ENCODE measurements around the gene INA. TPM values are rescaled to one million over a fixed set of nuclear protein-coding genes. Genes with fewer than 3 reads are reported as not detected.
A peak's percentile ranks its signal among the peaks of the same experiment; 100 is the strongest.

INA gene
- total RNA-seq, 1 experiment from 2014 or later = not detected

DNA sequence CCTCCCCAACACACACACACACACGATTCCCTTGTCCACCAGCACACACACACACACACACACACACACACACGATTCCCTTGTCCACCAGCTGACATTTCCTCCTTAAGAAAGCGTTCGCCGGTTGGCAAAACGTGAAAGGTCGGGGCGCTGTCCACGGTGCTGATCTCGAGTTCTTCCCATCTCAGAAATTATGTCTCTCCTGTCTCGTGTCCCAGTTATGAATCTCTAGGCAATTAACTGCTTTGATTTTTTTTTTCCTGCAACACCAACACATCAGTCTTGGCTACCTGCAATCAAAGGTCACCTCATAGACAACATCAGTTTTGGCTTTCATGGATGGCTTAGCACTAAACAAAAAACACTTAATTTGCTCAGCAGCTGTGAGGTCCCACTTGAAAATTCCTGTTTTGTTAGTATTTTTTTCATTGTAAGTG lies 1.9 kb downstream of the INA start:
- Histone ChIP-seq H3K4me2 (ENCODE audit: low read depth, low read length, poor library complexity, severe bottlenecking) (no peak overlapping the region), H3K9me2 (replicated peaks; ENCODE audit: insufficient read depth, low read length) (no peaks in the 10 kb centered on the region), H3K36me3 (ENCODE audit: insufficient read depth, low read length) (no peaks in the 10 kb centered on the region), H3K27ac (ENCODE audit: low read length) (no peak overlapping the region), H3K4me3 (ENCODE audit: low read length) (no peak overlapping the region), H3K4me1 (ENCODE audit: low read length) (no peaks in the 10 kb centered on the region), H3K27me3 (ENCODE audit: low read length) (no peaks in the 10 kb centered on the region), H2AFZ (ENCODE audit: low read length) (no peak overlapping the region), H3K9ac (ENCODE audit: low read length) (no peak overlapping the region), H3K9me3 (ENCODE audit: low read length) (no peaks in the 10 kb centered on the region), H3K79me2 (ENCODE audit: low read length) (no peaks in the 10 kb centered on the region), H4K20me1 (ENCODE audit: insufficient read depth, low read depth, low read length) (no peaks in the 10 kb centered on the region)
- DNase-seq = peak; percentile 46

- Histone ChIP-seq H3K36me3 (ENCODE audit: insufficient read depth, low read length) (no peaks in the 10 kb centered on the region), H3K4me1 (ENCODE audit: low read length) (no peaks in the 10 kb centered on the region), H3K4me3 (ENCODE audit: low read length) (no peak overlapping the region), H2AFZ (ENCODE audit: low read length) (no peak overlapping the region), H3K4me2 (ENCODE audit: low read depth, low read length, poor library complexity, severe bottlenecking) (no peak overlapping the region), H4K20me1 (ENCODE audit: insufficient read depth, low read depth, low read length) (no peaks in the 10 kb centered on the region), H3K9me2 (replicated peaks; ENCODE audit: insufficient read depth, low read length) (no peaks in the 10 kb centered on the region), H3K9me3 (ENCODE audit: low read length) (no peaks in the 10 kb centered on the region), H3K27ac (ENCODE audit: low read length) (no peak overlapping the region), H3K27me3 (ENCODE audit: low read length) (no peaks in the 10 kb centered on the region), H3K79me2 (ENCODE audit: low read length) (no peaks in the 10 kb centered on the region), H3K9ac (ENCODE audit: low read length) (no peak overlapping the region)
- no peak for DNase-seq
These were observed 3.1 kb downstream of the INA start for GRCh38 chr10:103280031-103280430.

DNA sequence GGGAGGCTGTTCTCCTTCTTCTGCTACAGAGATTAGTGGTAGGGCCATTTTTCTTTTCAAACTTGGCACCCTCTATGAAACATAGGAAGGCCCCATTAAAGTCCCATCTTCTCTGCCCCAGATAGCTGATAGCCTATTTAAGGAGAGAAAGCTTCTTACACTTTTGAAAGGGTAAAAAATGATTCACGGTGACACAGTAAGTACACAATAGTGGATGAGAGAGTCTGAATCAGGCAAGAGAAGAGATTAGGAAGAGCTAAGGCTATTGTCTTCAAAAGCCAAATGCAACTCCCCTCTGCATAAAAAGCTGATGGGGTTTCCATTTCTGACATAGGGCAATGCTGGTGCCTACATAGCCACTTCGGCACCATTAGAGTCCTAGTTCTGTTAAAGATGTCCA lies 3.6 kb downstream of the INA start:
- no peaks in the 10 kb centered on the region for H3K27me3 ChIP-seq (ENCODE audit: low read length)
- no peaks in the 10 kb centered on the region for H3K36me3 ChIP-seq (ENCODE audit: insufficient read depth, low read length)
- H3K79me2 ChIP-seq (ENCODE audit: low read length) = no peaks in the 10 kb centered on the region

GRCh38 chr10:103281753-103282152 lies 4.8 kb downstream of the INA start:
- no peaks in the 10 kb centered on the region for H3K9me3 ChIP-seq (ENCODE audit: low read length)
- H3K9me2 ChIP-seq (replicated peaks; ENCODE audit: insufficient read depth, low read length) = no peaks in the 10 kb centered on the region
- no peaks in the 10 kb centered on the region for H3K27me3 ChIP-seq (ENCODE audit: low read length)
- H3K4me3 ChIP-seq (ENCODE audit: low read length) = no peak overlapping the region
- no peak overlapping the region for H3K4me2 ChIP-seq (ENCODE audit: low read depth, low read length, poor library complexity, severe bottlenecking)
- DNase-seq = no peak
- no peak overlapping the region for H2AFZ ChIP-seq (ENCODE audit: low read length)
- no peaks in the 10 kb centered on the region for H3K79me2 ChIP-seq (ENCODE audit: low read length)
- no peaks in the 10 kb centered on the region for H3K36me3 ChIP-seq (ENCODE audit: insufficient read depth, low read length)
- no peak overlapping the region for H3K27ac ChIP-seq (ENCODE audit: low read length)
- H3K4me1 ChIP-seq (ENCODE audit: low read length) = no peaks in the 10 kb centered on the region
- H4K20me1 ChIP-seq (ENCODE audit: insufficient read depth, low read depth, low read length) = no peaks in the 10 kb centered on the region
- H3K9ac ChIP-seq (ENCODE audit: low read length) = no peak overlapping the region

More for the DNA sequence above, 3.6 kb downstream of the INA start:
- Histone ChIP-seq H3K27ac (ENCODE audit: low read length) (no peak overlapping the region), H4K20me1 (ENCODE audit: insufficient read depth, low read depth, low read length) (no peaks in the 10 kb centered on the region), H3K4me3 (ENCODE audit: low read length) (no peak overlapping the region), H3K4me2 (ENCODE audit: low read depth, low read length, poor library complexity, severe bottlenecking) (no peak overlapping the region), H3K9me3 (ENCODE audit: low read length) (no peaks in the 10 kb centered on the region), H2AFZ (ENCODE audit: low read length) (no peak overlapping the region), H3K9ac (ENCODE audit: low read length) (no peak overlapping the region), H3K9me2 (replicated peaks; ENCODE audit: insufficient read depth, low read length) (no peaks in the 10 kb centered on the region), H3K4me1 (ENCODE audit: low read length) (no peaks in the 10 kb centered on the region)
- DNase-seq = no peak

- DNase-seq = no peak
These were observed 6.0 kb downstream of the INA start for GRCh38 chr10:103282961-103283360.

GRCh38 chr10:103284170-103284569 lies 7.2 kb downstream of the INA start:
- no peak overlapping the region for H3K4me2 ChIP-seq (ENCODE audit: low read depth, low read length, poor library complexity, severe bottlenecking)
- H3K9ac ChIP-seq (ENCODE audit: low read length) = no peak overlapping the region
- H3K4me1 ChIP-seq (ENCODE audit: low read length) = no peaks in the 10 kb centered on the region
- H3K79me2 ChIP-seq (ENCODE audit: low read length) = no peaks in the 10 kb centered on the region
- H2AFZ ChIP-seq (ENCODE audit: low read length) = no peak overlapping the region
- no peak overlapping the region for H3K4me3 ChIP-seq (ENCODE audit: low read length)
- H3K9me2 ChIP-seq (replicated peaks; ENCODE audit: insufficient read depth, low read length) = no peaks in the 10 kb centered on the region
- no peaks in the 10 kb centered on the region for H3K27me3 ChIP-seq (ENCODE audit: low read length)
- no peaks in the 10 kb centered on the region for H3K36me3 ChIP-seq (ENCODE audit: insufficient read depth, low read length)
- H4K20me1 ChIP-seq (ENCODE audit: insufficient read depth, low read depth, low read length) = no peaks in the 10 kb centered on the region
- H3K9me3 ChIP-seq (ENCODE audit: low read length) = no peaks in the 10 kb centered on the region
- DNase-seq = no peak
- H3K27ac ChIP-seq (ENCODE audit: low read length) = no peak overlapping the region

More at GRCh38 chr10:103282961-103283360, 6.0 kb downstream of the INA start:
- no peaks in the 10 kb centered on the region for H3K36me3 ChIP-seq (ENCODE audit: insufficient read depth, low read length)
- no peak overlapping the region for H3K4me3 ChIP-seq (ENCODE audit: low read length)
- no peak overlapping the region for H3K4me2 ChIP-seq (ENCODE audit: low read depth, low read length, poor library complexity, severe bottlenecking)
- no peaks in the 10 kb centered on the region for H3K4me1 ChIP-seq (ENCODE audit: low read length)
- H3K9me3 ChIP-seq (ENCODE audit: low read length) = no peaks in the 10 kb centered on the region
- no peak overlapping the region for H3K9ac ChIP-seq (ENCODE audit: low read length)
- no peak overlapping the region for H2AFZ ChIP-seq (ENCODE audit: low read length)
- H3K9me2 ChIP-seq (replicated peaks; ENCODE audit: insufficient read depth, low read length) = no peaks in the 10 kb centered on the region
- no peaks in the 10 kb centered on the region for H4K20me1 ChIP-seq (ENCODE audit: insufficient read depth, low read depth, low read length)
- H3K27me3 ChIP-seq (ENCODE audit: low read length) = no peaks in the 10 kb centered on the region
- H3K79me2 ChIP-seq (ENCODE audit: low read length) = no peaks in the 10 kb centered on the region
- H3K27ac ChIP-seq (ENCODE audit: low read length) = no peak overlapping the region

- H3K9ac ChIP-seq (ENCODE audit: low read length) = no peak overlapping the region
- H3K4me2 ChIP-seq (ENCODE audit: low read depth, low read length, poor library complexity, severe bottlenecking) = no peak overlapping the region
- H3K4me3 ChIP-seq (ENCODE audit: low read length) = no peak overlapping the region
- no peak overlapping the region for H3K27ac ChIP-seq (ENCODE audit: low read length)
- H3K36me3 ChIP-seq (ENCODE audit: insufficient read depth, low read length) = no peaks in the 10 kb centered on the region
- H3K79me2 ChIP-seq (ENCODE audit: low read length) = no peaks in the 10 kb centered on the region
- H3K9me2 ChIP-seq (replicated peaks; ENCODE audit: insufficient read depth, low read length) = no peaks in the 10 kb centered on the region
- H3K9me3 ChIP-seq (ENCODE audit: low read length) = no peaks in the 10 kb centered on the region
- DNase-seq = no peak
- H3K4me1 ChIP-seq (ENCODE audit: low read length) = no peaks in the 10 kb centered on the region
- H2AFZ ChIP-seq (ENCODE audit: low read length) = no peak overlapping the region
- no peaks in the 10 kb centered on the region for H4K20me1 ChIP-seq (ENCODE audit: insufficient read depth, low read depth, low read length)
- H3K27me3 ChIP-seq (ENCODE audit: low read length) = no peaks in the 10 kb centered on the region
These were observed 11.1 kb downstream of the INA start for GRCh38 chr10:103287992-103288391.

DNA sequence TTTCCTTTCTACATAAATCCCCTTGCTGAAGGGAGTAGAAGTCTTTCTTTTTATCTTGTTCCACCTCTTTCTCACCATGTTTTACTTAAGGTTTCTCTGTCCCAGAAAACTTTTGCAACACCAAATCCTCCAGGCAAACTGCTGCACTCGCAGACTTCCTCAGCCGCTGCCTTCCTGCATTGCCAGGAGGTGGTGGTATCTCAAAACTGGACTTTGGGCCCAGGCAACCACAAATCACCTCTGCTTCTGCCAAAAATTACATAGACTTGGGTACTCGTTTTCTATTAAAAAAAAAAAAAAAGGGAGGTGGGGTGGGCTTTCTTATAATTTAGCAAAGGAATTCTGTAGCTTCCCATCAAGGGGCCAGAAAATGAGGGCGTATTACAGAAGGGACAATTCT lies 14.7 kb downstream of the INA start:
- Histone ChIP-seq H3K4me2 (ENCODE audit: low read depth, low read length, poor library complexity, severe bottlenecking) (no peak overlapping the region), H3K9ac (ENCODE audit: low read length) (no peak overlapping the region), H3K4me3 (ENCODE audit: low read length) (no peak overlapping the region), H3K9me2 (replicated peaks; ENCODE audit: insufficient read depth, low read length) (no peaks in the 10 kb centered on the region), H3K79me2 (ENCODE audit: low read length) (no peaks in the 10 kb centered on the region), H3K36me3 (ENCODE audit: insufficient read depth, low read length) (no peaks in the 10 kb centered on the region), H4K20me1 (ENCODE audit: insufficient read depth, low read depth, low read length) (no peaks in the 10 kb centered on the region), H3K27ac (ENCODE audit: low read length) (no peak overlapping the region), H3K9me3 (ENCODE audit: low read length) (no peaks in the 10 kb centered on the region), H3K4me1 (ENCODE audit: low read length) (no peaks in the 10 kb centered on the region), H3K27me3 (ENCODE audit: low read length) (no peaks in the 10 kb centered on the region), H2AFZ (ENCODE audit: low read length) (no peak overlapping the region)
- DNase-seq = no peak

All from Karpas-422 (cell line).